DOHH2 (cell line): ENCODE data around the gene SOWAHD.
"Not testable (repeated sequence)": the region's sequence is repeated elsewhere in the genome, so short reads cannot be mapped to it uniquely, and the experiment has no call there.

Experiments used
- H3F3A ChIP-seq: fragments of 200-600 bp; sonication (generic), shearing (Covaris generic); 2 replicates; pipeline ENCODE4 v1.6.0; 2016; ENCODE audit warnings: antibody characterized with exemption, mild to moderate bottlenecking; ENCODE audit not compliant: control insufficient read depth, insufficient read depth
- H3K27ac ChIP-seq: fragments of 200-600 bp; sonication (generic); 2 replicates; pipeline ENCODE4 v1.5.1; 2014; ENCODE audit warnings: low read depth, mild to moderate bottlenecking, low read length, moderate library complexity
- H3K27me3 ChIP-seq: fragments of 200-600 bp; sonication (generic); 2 replicates; pipeline ENCODE4 v1.6.1; 2014; ENCODE audit warnings: mild to moderate bottlenecking, low read length, mixed read lengths; ENCODE audit not compliant: control insufficient read depth
- H3K36me3 ChIP-seq: fragments of 200-600 bp; sonication (generic); 2 replicates; pipeline ENCODE4 v1.6.1; 2014; ENCODE audit warnings: mild to moderate bottlenecking, low read length, moderate library complexity, mixed read lengths; ENCODE audit not compliant: control insufficient read depth
- H3K4me1 ChIP-seq: fragments of 200-600 bp; sonication (generic); 2 replicates; pipeline ENCODE4 v1.6.1; 2014; ENCODE audit warnings: mild to moderate bottlenecking, low read length, mixed read lengths; ENCODE audit not compliant: control insufficient read depth
- H3K4me2 ChIP-seq: fragments of 200-600 bp; sonication (generic); 2 replicates; pipeline ENCODE4 v1.6.0; 2014; ENCODE audit warnings: mild to moderate bottlenecking, low read length, moderate library complexity
- H3K4me3 ChIP-seq: fragments of 200-600 bp; sonication (generic); 2 replicates; pipeline ENCODE4 v1.5.1; 2014; ENCODE audit warnings: mild to moderate bottlenecking, low read length, mixed read lengths
- H3K79me2 ChIP-seq: fragments of 200-600 bp; sonication (generic); 2 replicates; pipeline ENCODE4 v1.6.1; 2014; ENCODE audit warnings: mild to moderate bottlenecking, low read length, mixed read lengths; ENCODE audit not compliant: control insufficient read depth
- H3K9me2 ChIP-seq: fragments of 200-600 bp; sonication (generic); replicated peaks from 2 replicates; pipeline ENCODE4 v1.6.1; 2014; ENCODE audit warnings: mild to moderate bottlenecking, low read length, mixed read lengths; ENCODE audit not compliant: control insufficient read depth
- H3K9me3 ChIP-seq: fragments of 200-600 bp; sonication (generic); 2 replicates; pipeline ENCODE4 v1.6.1; 2014; ENCODE audit warnings: antibody characterized with exemption, low read length, mixed read lengths; ENCODE audit not compliant: control insufficient read depth, insufficient read depth
- H4K20me1 ChIP-seq: fragments of 200-600 bp; sonication (generic); 2 replicates; pipeline ENCODE4 v1.6.0; 2014; ENCODE audit warnings: low read depth, mild to moderate bottlenecking, antibody characterized with exemption, low read length, moderate library complexity; ENCODE audit not compliant: control insufficient read depth, insufficient read depth
- CTCF ChIP-seq: fragments of 200-600 bp; sonication (generic); IDR thresholded peaks from one replicate; pipeline ENCODE4 v1.5.1; 2014; ENCODE audit warnings: antibody characterized with exemption, mild to moderate bottlenecking, low read depth, low read length; ENCODE audit not compliant: poor library complexity, severe bottlenecking
- EZH2phosphoT487 ChIP-seq: fragments of 200-600 bp; sonication (generic); IDR thresholded peaks from 2 replicates; pipeline ENCODE4 v1.6.1; 2017; ENCODE audit warnings: borderline replicate concordance, mild to moderate bottlenecking, antibody characterized with exemption, low read length, moderate library complexity, mixed read lengths

Gene SOWAHD

GRCh38 chrX:119745283-119745848 is 13.0 kb upstream of the SOWAHD start:
- Histone ChIP-seq H3K27ac (no peak overlapping the region), H3K9me3 (no peaks in the 10 kb centered on the region), H3K4me2 (no peak overlapping the region), H3K4me3 (no peak overlapping the region), H3K27me3 (no peaks in the 10 kb centered on the region), H3K79me2 (no peaks in the 10 kb centered on the region), H3K9me2 (no peaks in the 10 kb centered on the region), H3F3A (no peaks in the 10 kb centered on the region), H3K4me1 (no peaks in the 10 kb centered on the region), H4K20me1 (no peaks in the 10 kb centered on the region), H3K36me3 (no peaks in the 10 kb centered on the region)
- no peak for TF ChIP-seq CTCF
- no peak for TF ChIP-seq EZH2phosphoT487

DNA sequence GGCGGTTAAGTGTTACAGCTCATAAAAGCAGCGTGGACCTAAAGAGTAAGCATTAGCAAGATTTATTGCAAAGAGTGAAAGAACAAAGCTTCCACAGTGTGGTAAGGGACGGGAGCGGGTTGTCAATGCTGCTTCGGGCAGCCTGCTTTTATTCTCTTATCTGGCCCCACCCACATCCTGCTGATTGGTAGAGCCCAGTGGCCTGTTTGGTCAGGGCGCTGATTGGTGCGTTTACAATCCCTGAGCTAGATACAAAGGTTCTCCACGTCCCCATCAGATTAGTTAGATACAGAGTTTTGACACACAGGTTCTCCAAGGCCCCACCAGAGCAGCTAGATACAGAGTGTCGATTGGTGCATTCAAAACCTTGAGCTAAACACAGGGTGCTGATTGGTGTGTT is 8.3 kb upstream of the SOWAHD start:
- not testable (repeated sequence) for H3K27ac ChIP-seq, H3K36me3 ChIP-seq, H3K9me3 ChIP-seq, H3K27me3 ChIP-seq, H3F3A ChIP-seq, H3K4me2 ChIP-seq, H4K20me1 ChIP-seq, H3K79me2 ChIP-seq, H3K9me2 ChIP-seq, H3K4me3 ChIP-seq
- peaks cover 17% of the 10 kb centered on the region for H3K4me1 ChIP-seq

DNA sequence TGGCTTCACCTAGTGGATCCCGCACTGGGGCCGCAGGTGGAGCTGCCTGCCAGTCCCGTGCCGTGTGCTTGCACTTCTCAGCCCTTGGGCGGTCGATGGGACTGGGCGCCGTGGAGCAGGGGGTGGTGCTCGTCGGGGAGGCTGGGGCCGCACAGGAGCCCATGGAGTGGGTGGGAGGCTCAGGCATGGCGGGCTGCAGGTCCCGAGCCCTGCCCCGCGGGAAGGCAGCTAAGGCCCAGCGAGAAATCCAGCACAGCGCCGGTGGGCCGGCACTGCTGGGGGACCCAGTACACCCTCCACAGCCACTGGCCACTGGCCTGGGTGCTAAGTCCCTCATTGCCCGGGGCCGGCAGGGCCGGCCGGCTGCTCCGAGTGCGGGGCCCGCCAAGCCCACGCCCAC is 7.6 kb upstream of the SOWAHD start:
- H3F3A ChIP-seq = peaks cover 12% of the 10 kb centered on the region
- not testable (repeated sequence) for H3K4me3 ChIP-seq, H3K4me2 ChIP-seq, H3K36me3 ChIP-seq, H4K20me1 ChIP-seq, H3K9me3 ChIP-seq, H3K79me2 ChIP-seq, H3K27ac ChIP-seq, H3K27me3 ChIP-seq, H3K9me2 ChIP-seq
- peaks cover 22% of the 10 kb centered on the region for H3K4me1 ChIP-seq

DNA sequence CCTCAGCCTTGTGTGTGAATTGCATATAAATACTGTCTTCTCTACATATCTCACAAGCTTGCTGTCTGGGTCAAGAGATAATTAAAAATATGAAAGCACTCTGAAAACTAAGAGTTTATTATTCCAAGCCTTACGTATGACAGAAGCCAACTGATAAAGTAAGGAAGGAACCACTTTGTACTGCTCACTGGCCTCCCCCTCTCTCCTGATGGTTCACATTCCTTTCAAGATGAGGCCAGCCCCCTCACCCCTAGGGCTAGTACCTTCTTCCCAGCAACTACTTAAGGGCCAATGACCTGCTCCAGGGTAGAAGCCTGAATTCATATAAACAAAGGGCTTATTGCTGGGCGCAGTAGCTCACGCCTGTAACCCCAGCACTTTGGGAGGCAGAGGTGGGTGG is 5.4 kb upstream of the SOWAHD start:
- Histone ChIP-seq H3K4me1 (peaks cover 44% of the 10 kb centered on the region), H4K20me1 (no peaks in the 10 kb centered on the region), H3K36me3 (no peaks in the 10 kb centered on the region), H3F3A (peaks cover 28% of the 10 kb centered on the region), H3K4me2 (no peak overlapping the region), H3K9me3 (no peaks in the 10 kb centered on the region), H3K9me2 (no peaks in the 10 kb centered on the region), H3K27me3 (no peaks in the 10 kb centered on the region), H3K79me2 (no peaks in the 10 kb centered on the region), H3K27ac (no peak overlapping the region), H3K4me3 (no peak overlapping the region)
- TF ChIP-seq EZH2phosphoT487 = no peak
- TF ChIP-seq CTCF = no peak
